ENCODE measurements around the gene TBC1D22A. TPM values are rescaled to one million over a fixed set of nuclear protein-coding genes. Genes with fewer than 3 reads are reported as not detected.

Gene TBC1D22A
- total and polyA plus RNA-seq, 9 of the 15 experiments (the other 6 are each of a cell fraction or from before 2014, with no cell fraction given): 0.20 to 11.5 (median 5.2) TPM

- intact Hi-C loops (cut with micrococcal nuclease): no loop called here
- Histone ChIP-seq H3K9ac (ENCODE audit: insufficient read depth in 1 of 2, low read depth in 2 of 2, low read length in 2 of 2) (no peak overlapping the region), H2AFZ (ENCODE audit: low read depth, low read length) (no peak overlapping the region), H3K27ac (ENCODE audit: extremely low read depth, low read depth, low read length) (no peak overlapping the region), H3K9me1 (ENCODE audit: control insufficient read depth, insufficient read depth, low read length) (no peaks in the 10 kb centered on the region), H3K4me3 (no peak overlapping the region), H3K36me3 (ENCODE audit: control insufficient read depth, insufficient read depth, low read length) (no peaks in the 10 kb centered on the region), H3K27me3 (ENCODE audit: control insufficient read depth in 2 of 2, insufficient read depth in 2 of 2, low read length in 2 of 2) (no peaks in the 10 kb centered on the region), H3K9me3 (replicated peaks; ENCODE audit: control insufficient read depth, insufficient read depth, low read depth, low read length) (no peaks in the 10 kb centered on the region), H3K4me2 (ENCODE audit: insufficient read depth, low read length) (no peak overlapping the region), H3K79me2 (ENCODE audit: control insufficient read depth, insufficient read depth, low read length) (no peaks in the 10 kb centered on the region), H3K4me1 (replicated peaks in 1 of 2; ENCODE audit: control insufficient read depth in 2 of 2, insufficient read depth in 2 of 2, low read length in 2 of 2) (peaks cover 0 to 32% of the 10 kb centered on the region in 2 experiments; a peak in 2 of 5 replicates), H4K20me1 (replicated peaks; ENCODE audit: control insufficient read depth, insufficient read depth, low read length) (no peaks in the 10 kb centered on the region)
- 50% methylated on average over 8 of the region's 20 CpGs for WGBS (ENCODE audit: insufficient coverage, low coverage, missing lambda C conversion rate)
- DNase-seq (ENCODE audit: extremely low read depth in 1 of 4, low spot score in 3 of 4) (no peak), ATAC-seq (no peak), FAIRE-seq (no peak)
- no TSS peak for BruUV-seq (replicated peaks)
- CTCF ChIA-PET (ENCODE audit: low intra/inter-chr PET ratio): no interaction called here
- in situ Hi-C loops (cut with MboI): no loop called here
- POLR2A ChIA-PET: interaction anchor here (1.1 kb wide), 1 partner anchor 41 kb away, joined by 3 read pairs; no protein-coding TSS in a partner anchor
- no peak for TF ChIP-seq ZNF785 (CRISPR knock-in tag; IDR thresholded peaks at IDR 0.05)
- no peak for TF ChIP-seq ZNF609 (CRISPR knock-in tag; IDR thresholded peaks at IDR 0.05; ENCODE audit: borderline replicate concordance)
- no peak for TF ChIP-seq ZBED1 (IDR thresholded peaks at IDR 0.05)
- TF ChIP-seq ZFPM2 (CRISPR knock-in tag; IDR thresholded peaks at IDR 0.05): no peak
- TF ChIP-seq ZNF696 (CRISPR knock-in tag; conservative IDR thresholded peaks at IDR 0.05): no peak
- no peak for TF ChIP-seq PHF21A (IDR thresholded peaks at IDR 0.05; ENCODE audit: borderline replicate concordance, low read depth)
- no peak for TF ChIP-seq STAT5A (IDR thresholded peaks at IDR 0.05; ENCODE audit: borderline replicate concordance, low read length)
- no peak for TF ChIP-seq RFX7 (CRISPR knock-in tag; IDR thresholded peaks at IDR 0.05)
- TF ChIP-seq RBM39 (optimal IDR thresholded peaks at IDR 0.05; ENCODE audit: low read depth, low read length): no peak
- no peak for TF ChIP-seq NKRF (IDR thresholded peaks at IDR 0.05; ENCODE audit: borderline replicate concordance)
- no peak for TF ChIP-seq DMBX1 (CRISPR knock-in tag; IDR thresholded peaks at IDR 0.05; ENCODE audit: borderline replicate concordance)
- no peak for TF ChIP-seq ZKSCAN1 (IDR thresholded peaks at IDR 0.05; ENCODE audit: low read depth, low read length)
- TF ChIP-seq MAX (CRISPR knock-in tag; IDR thresholded peaks at IDR 0.05): no peak
- no peak for TF ChIP-seq SMAD3 (CRISPR knock-in tag; conservative IDR thresholded peaks at IDR 0.05)
- TF ChIP-seq CXXC5 (CRISPR knock-in tag; IDR thresholded peaks at IDR 0.05): no peak
- no peak for TF ChIP-seq CBX2 (IDR thresholded peaks at IDR 0.05; ENCODE audit: insufficient read depth, low read length, poor library complexity, severe bottlenecking)
Measured at GRCh38 chr22:47050401-47051051, 288.1 kb downstream of the TBC1D22A start.

Measured in K562 (cell line).